CD8-positive, alpha-beta memory T cell (primary cell): ENCODE data around the gene POU2AF1. TPM values are rescaled to one million over a fixed set of nuclear protein-coding genes. Genes with fewer than 3 reads are reported as not detected.

Experiments
- CTCF ChIA-PET: fragments of 350-600 bp; sonication (Branson Sonifier 250); formaldehyde crosslinking; loops from one replicate; lab custom pipeline; 2021; ENCODE audit warnings: antibody characterized with exemption; lab: Charles Lee
- POLR2A ChIA-PET: fragments of 350-600 bp; sonication (Branson Sonifier 250); formaldehyde crosslinking; loops from one replicate; lab custom pipeline; 2021; ENCODE audit warnings: antibody characterized with exemption; lab: Charles Lee
- DNase-seq, 5 donors: peaks; one replicate each; pipeline versions ENCODE4 v3.0.0 to v3.0.0-alpha.2; 2020 to 2022; ENCODE audit warnings: mixed read lengths in 1 of 5
- H3K27ac ChIP-seq: one replicate; pipeline ENCODE4 v1.7.0; 2013; ENCODE audit warnings: low read depth, mild to moderate bottlenecking, low read length, moderate library complexity
- H3K27me3 ChIP-seq: 2 replicates; pipeline ENCODE4 v1.7.0; 2013; ENCODE audit warnings: low read length, mild to moderate bottlenecking; ENCODE audit not compliant: insufficient read depth, poor library complexity, severe bottlenecking
- H3K36me3 ChIP-seq: 2 replicates; pipeline ENCODE4 v1.7.0; 2013; ENCODE audit warnings: mild to moderate bottlenecking, low read length, moderate library complexity; ENCODE audit not compliant: insufficient read depth
- H3K4me1 ChIP-seq: 2 replicates; pipeline ENCODE4 v1.7.0; 2013; ENCODE audit warnings: mild to moderate bottlenecking, low read length, moderate library complexity; ENCODE audit not compliant: insufficient read depth
- H3K4me3 ChIP-seq: 2 replicates; pipeline ENCODE4 v1.7.0; 2013; ENCODE audit warnings: mild to moderate bottlenecking, low read length
- H3K9me3 ChIP-seq: 2 replicates; pipeline ENCODE4 v1.7.0; 2013; ENCODE audit warnings: mild to moderate bottlenecking, low read length
- H3K27ac Mint-ChIP-seq, 8 donors: one replicate each; pipeline ENCODE4 v1.8.0; 2020 to 2021; ENCODE audit warnings: mixed read lengths in 8 of 8, mild to moderate bottlenecking in 6 of 8, inconsistent platforms in 3 of 8, moderate library complexity in 3 of 8
- H3K27me3 Mint-ChIP-seq, 2 donors: one replicate each; pipeline ENCODE4 v1.8.0; 2020 to 2021; ENCODE audit warnings: mixed read lengths in 2 of 2, mild to moderate bottlenecking in 1 of 2, moderate library complexity in 1 of 2
- H3K36me3 Mint-ChIP-seq, 3 donors: one replicate each; pipeline ENCODE4 v1.8.0; 2020 to 2021; ENCODE audit warnings: mixed read lengths in 3 of 3, inconsistent platforms in 1 of 3, mild to moderate bottlenecking in 1 of 3
- H3K4me1 Mint-ChIP-seq, 3 donors: one replicate each; pipeline ENCODE4 v1.8.0; 2020 to 2021; ENCODE audit warnings: mixed read lengths in 3 of 3, inconsistent platforms in 1 of 3, mild to moderate bottlenecking in 1 of 3
- H3K4me3 Mint-ChIP-seq, 7 donors: one replicate each; pipeline ENCODE4 v1.8.0; 2020 to 2021; ENCODE audit warnings: mixed read lengths in 7 of 7, mild to moderate bottlenecking in 6 of 7, moderate library complexity in 4 of 7, inconsistent platforms in 2 of 7
- H3K9me3 Mint-ChIP-seq, 5 donors: one replicate each; pipeline ENCODE4 v1.8.0; 2020 to 2022; ENCODE audit warnings: mixed read lengths in 5 of 5, mild to moderate bottlenecking in 3 of 5, moderate library complexity in 2 of 5, inconsistent platforms in 1 of 5
- polyA plus RNA-seq: library from polyadenylated mRNA; unstranded; fragments of 300-500 nt; fragmentation: Illumina TruSeq; gene quantifications from one replicate; pipeline ENCODE4 v1.2.3, GENCODE V29; 2021
- total RNA-seq, 2 experiments: library from RNA; stranded (reverse); gene quantifications; one replicate each; pipeline ENCODE4 v1.2.3, GENCODE V29; 2021

POU2AF1 gene
- total and polyA plus RNA-seq, 3 experiments from 2014 or later: 1.5 to 2.3 TPM; not detected in 1

DNA sequence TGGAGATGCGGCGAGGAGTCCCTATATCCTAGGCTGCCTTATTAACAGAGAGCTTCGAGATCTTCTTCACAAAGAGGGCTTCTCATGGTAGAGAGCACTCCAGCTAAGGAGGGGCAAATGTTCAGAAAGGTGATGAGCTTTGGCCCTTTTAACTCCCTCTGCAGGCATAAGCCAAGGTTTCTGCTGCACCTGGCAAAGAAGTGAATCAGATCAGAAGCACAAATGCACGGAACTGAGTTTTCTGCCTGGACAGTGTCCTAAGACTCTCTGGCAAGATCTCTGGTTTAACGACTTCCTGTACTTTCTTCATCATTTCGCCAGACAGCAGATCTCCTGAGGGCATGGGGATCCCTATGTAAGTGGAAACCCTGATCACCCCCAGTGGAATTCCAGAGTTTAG is 43.5 kb downstream of the POU2AF1 start:
- Mint-ChIP-seq H3K9me3 (peaks cover 4 to 10% (median 6%) of the 10 kb centered on the region in 5 donors), H3K36me3 (peaks cover 0 to 5% (median 0%) of the 10 kb centered on the region in 3 donors), H3K27ac (no peak overlapping the region), H3K27me3 (peaks cover 3 to 9% of the 10 kb centered on the region in 2 donors), H3K4me3 (no peak overlapping the region), H3K4me1 (no peaks in the 10 kb centered on the region)
- H3K27me3 ChIP-seq: no peaks in the 10 kb centered on the region
- H3K4me3 ChIP-seq: no peak overlapping the region
- DNase-seq: no peak
- ChIA-PET POLR2A (no interaction called here), CTCF (no interaction called here)
- no peaks in the 10 kb centered on the region for H3K9me3 ChIP-seq
- H3K27ac ChIP-seq: no peak overlapping the region
- H3K36me3 ChIP-seq: no peaks in the 10 kb centered on the region
- H3K4me1 ChIP-seq: no peaks in the 10 kb centered on the region

DNA sequence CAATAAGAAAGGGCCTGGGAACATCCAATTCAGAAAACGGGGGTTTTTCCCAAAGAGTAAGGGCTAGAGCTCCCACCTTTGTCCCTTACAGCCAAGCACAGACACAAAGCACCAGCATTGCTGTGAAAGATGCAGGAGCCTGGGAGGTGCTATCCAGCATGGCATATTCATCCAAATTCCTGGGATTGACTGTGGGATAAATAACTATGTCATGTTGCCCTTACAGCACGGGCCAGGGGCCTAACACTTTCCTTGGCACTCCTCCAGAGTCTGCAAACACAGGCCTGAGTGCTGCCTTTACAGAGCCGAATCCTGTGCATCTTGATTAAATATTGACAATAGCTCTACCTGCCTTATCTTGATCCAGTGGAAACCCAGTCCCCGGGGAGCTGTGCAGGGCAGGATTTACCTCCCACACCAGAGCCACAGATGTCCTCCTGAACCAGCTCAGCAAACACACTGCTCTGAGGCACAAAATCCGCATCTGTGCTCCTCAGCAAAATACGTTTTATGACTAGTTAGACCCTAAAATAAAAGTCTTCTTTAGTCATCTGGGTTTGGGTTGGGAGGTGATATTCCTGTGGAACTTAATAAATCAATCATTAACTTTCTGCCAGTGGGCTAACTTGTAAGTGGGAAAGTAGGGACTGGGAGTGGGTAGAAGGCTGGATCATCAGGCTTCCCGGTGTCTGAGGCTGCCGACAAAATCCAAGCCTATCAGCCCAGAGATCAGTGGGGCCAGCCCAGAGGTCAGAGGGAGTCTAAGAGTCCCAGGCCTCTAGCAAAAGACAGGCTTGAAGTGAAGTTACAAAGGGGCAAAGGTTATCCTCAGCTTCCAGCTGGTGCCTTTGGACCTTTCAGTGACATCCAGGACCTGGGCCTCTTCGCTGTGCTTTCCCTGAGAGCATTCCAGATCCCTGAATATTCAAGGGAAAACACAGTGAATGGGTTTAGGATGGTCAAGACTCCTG is 44.3 kb downstream of the POU2AF1 start:
- Histone ChIP-seq H3K36me3 (no peaks in the 10 kb centered on the region), H3K4me1 (no peaks in the 10 kb centered on the region), H3K27ac (no peak overlapping the region), H3K9me3 (no peaks in the 10 kb centered on the region), H3K27me3 (no peaks in the 10 kb centered on the region), H3K4me3 (no peak overlapping the region)
- Mint-ChIP-seq H3K4me1 (no peaks in the 10 kb centered on the region), H3K9me3 (peaks cover 4 to 5% (median 5%) of the 10 kb centered on the region in 5 donors), H3K27me3 (peaks cover 3 to 9% of the 10 kb centered on the region in 2 donors), H3K4me3 (no peak overlapping the region), H3K36me3 (peaks cover 0 to 5% (median 0%) of the 10 kb centered on the region in 3 donors), H3K27ac (no peak overlapping the region)
- no peak for DNase-seq
- ChIA-PET CTCF (no interaction called here), POLR2A (no interaction called here)

DNA sequence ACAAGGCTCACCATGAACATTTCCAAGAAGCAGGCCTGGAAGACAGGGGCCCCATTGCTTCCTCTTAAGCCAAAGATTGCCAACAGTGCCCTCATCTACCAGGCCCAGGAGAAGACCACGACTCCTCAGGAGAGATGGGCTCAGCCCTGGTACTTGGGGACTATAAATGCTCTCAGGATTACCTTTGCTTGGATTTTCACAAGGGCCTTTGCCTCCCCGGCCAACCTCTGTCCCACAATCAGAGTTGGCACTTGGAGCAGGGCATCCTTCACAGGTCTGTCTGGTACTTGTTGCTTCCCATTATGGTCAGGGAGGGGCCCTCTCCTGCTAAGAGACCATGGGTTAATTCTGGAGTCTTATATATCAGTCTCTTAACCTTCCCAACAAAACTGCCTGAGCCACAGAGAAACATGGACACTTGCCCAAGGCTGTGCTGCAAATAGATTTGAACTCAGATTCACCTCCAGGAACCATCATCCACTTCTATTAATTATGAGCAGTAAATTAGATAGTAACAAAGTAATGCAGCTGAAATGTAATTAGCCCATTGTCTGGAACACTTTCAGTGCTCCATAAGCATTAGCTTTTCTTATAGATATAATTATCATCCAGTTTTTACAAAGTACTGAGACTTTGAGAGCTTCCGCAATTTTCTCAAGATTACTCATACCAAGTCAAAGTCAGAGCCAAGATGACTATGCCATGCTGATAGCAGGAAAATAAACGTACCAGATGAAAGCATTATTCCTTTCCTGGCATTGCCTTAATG is 47.2 kb downstream of the POU2AF1 start:
- CTCF ChIA-PET: no interaction called here
- Mint-ChIP-seq H3K36me3 (no peaks in the 10 kb centered on the region), H3K4me3 (no peak overlapping the region), H3K27me3 (peaks cover 3 to 9% of the 10 kb centered on the region in 2 donors), H3K9me3 (no peaks in the 10 kb centered on the region), H3K27ac (no peak overlapping the region), H3K4me1 (no peaks in the 10 kb centered on the region)
- Histone ChIP-seq H3K27me3 (no peaks in the 10 kb centered on the region), H3K27ac (no peak overlapping the region), H3K9me3 (no peaks in the 10 kb centered on the region), H3K4me3 (no peak overlapping the region), H3K4me1 (no peaks in the 10 kb centered on the region), H3K36me3 (no peaks in the 10 kb centered on the region)
- POLR2A ChIA-PET: no interaction called here
- DNase-seq: no peak

DNA sequence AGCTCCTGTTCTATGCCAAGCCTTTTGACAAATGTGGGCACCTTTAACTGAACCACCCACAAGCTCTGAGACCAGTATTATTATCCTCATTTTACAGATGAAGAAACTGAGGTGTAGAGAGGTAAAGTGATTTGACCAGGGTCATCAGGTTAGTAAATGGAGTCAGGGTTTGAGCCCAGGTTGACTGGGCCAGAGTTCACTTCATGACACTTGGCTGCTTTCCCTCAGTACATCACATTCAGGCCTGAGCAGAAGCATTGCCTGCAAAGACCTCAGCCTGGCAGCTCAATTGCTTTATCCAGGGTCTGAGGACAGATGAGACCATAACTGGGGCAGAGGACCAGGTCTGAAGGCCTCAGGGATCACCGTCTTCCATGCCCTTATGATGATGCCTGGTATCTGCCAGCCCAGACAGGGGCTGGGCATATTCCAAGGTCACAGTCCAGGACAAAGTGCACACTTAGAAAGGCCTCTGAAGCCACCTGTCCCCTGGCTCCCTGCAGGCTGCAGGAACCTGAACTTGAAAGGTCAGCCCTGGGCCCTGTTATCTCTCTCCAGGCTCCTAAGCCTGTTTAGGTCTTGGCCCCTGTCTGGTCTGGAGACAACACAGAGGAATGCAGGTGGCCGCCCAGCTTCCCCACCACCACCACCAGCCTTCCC is 48.7 kb downstream of the POU2AF1 start:
- peaks cover 3 to 9% of the 10 kb centered on the region in 2 donors for H3K27me3 Mint-ChIP-seq
- H3K4me3 Mint-ChIP-seq: no peak overlapping the region
- CTCF ChIA-PET: no interaction called here
- no peaks in the 10 kb centered on the region for H3K9me3 Mint-ChIP-seq
- peak overlapping the region in 1 of 8 donors; percentile 70 for H3K27ac Mint-ChIP-seq
- H3K4me3 ChIP-seq: no peak overlapping the region
- no peaks in the 10 kb centered on the region for H3K27me3 ChIP-seq
- no peaks in the 10 kb centered on the region for H3K36me3 ChIP-seq
- H3K36me3 Mint-ChIP-seq: no peaks in the 10 kb centered on the region
- no peaks in the 10 kb centered on the region for H3K9me3 ChIP-seq
- no peaks in the 10 kb centered on the region for H3K4me1 ChIP-seq
- POLR2A ChIA-PET: no interaction called here
- no peak for DNase-seq
- no peaks in the 10 kb centered on the region for H3K4me1 Mint-ChIP-seq
- no peak overlapping the region for H3K27ac ChIP-seq

DNA sequence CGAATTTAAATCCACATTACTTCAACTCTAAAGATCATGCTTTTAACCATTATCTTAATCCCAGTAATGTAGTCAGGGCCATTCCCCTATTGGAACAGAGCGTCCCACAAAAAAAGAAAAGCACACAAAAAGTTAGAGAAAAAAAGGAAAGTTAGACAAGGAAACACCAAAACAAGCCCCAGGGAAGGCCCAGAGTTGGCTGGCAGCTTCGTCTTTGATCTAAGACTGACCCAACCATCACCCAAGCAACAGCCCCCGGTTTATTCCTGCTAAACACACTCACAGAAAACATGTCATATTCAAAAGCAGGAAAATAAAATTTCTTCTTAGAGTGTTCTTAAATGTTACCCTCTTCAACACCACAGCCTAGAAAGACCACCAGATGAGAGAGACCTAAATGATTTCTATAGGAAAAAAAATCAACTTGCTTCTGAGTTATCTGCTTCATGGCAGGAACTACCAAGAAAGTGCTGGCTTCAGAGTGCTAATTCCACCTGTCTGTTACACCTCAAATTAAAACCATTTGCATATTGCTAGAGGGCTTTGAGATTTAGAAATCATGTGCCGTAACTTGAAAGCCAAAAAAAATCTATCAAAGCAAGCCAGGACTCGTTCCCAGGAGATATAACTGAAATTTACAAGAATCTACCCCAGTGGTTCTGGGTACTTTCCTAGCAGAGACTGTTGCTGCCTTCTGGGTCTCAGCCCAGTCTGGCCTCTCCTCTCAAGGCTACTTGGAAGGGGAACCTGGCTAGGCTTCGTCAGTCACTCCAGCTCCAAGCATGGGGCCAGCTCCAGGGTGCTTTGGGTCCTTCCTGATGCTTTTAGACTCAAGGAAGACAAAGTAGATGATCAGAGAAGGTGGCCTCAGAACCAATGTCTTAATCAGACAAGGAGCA is 49.5 kb downstream of the POU2AF1 start:
- no peaks in the 10 kb centered on the region for H3K36me3 ChIP-seq
- Mint-ChIP-seq H3K27ac (no peak overlapping the region), H3K9me3 (no peaks in the 10 kb centered on the region), H3K4me1 (no peaks in the 10 kb centered on the region), H3K36me3 (no peaks in the 10 kb centered on the region), H3K4me3 (no peak overlapping the region), H3K27me3 (peaks cover 3 to 15% of the 10 kb centered on the region in 2 donors)
- no peak overlapping the region for H3K4me3 ChIP-seq
- ChIA-PET CTCF (no interaction called here), POLR2A (no interaction called here)
- no peaks in the 10 kb centered on the region for H3K9me3 ChIP-seq
- H3K27ac ChIP-seq: no peak overlapping the region
- H3K4me1 ChIP-seq: no peaks in the 10 kb centered on the region
- no peak for DNase-seq
- no peaks in the 10 kb centered on the region for H3K27me3 ChIP-seq

DNA sequence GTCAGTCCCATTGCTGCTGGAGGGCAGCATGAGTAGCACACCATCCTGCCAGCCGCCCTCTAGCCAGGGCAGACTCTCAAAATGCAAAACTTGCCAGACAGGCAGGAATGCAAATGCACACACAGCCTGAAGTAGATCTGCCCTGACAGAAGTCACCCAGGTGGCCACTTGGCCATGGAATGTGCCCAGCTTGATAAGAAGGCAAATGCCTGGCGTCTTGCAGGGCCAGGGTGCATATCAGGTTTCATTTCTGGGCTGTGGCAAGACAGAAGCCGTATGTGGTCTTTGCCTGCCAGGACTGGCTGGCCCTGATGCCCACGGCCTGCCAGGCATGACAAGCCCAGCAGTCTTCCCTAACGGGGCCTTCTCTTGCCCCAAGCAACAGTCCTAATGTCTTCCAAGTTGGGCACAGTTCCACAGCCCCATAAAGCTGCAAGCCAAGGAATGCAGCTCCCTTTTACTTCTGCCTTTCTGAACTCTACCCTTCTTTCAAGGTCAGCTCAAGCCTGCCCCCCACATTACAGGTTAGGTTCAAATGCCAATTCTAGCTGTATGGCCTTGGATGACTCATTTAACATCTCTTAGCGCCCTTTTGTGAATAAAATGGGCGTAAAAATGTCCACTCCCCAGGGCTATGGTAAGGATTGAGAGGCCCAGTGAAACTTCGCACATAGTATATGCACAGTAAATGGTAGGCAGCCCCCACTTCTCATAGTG is 51.0 kb downstream of the POU2AF1 start:
- CTCF ChIA-PET: interaction anchor here (1.3 kb wide), 1 partner anchor 118 kb away, joined by 4 read pairs; no protein-coding TSS in a partner anchor
- Mint-ChIP-seq H3K4me1 (no peaks in the 10 kb centered on the region), H3K27me3 (peaks cover 3 to 13% of the 10 kb centered on the region in 2 donors), H3K9me3 (no peaks in the 10 kb centered on the region), H3K36me3 (no peaks in the 10 kb centered on the region), H3K27ac (no peak overlapping the region), H3K4me3 (no peak overlapping the region)
- Histone ChIP-seq H3K9me3 (no peaks in the 10 kb centered on the region), H3K27me3 (no peaks in the 10 kb centered on the region), H3K27ac (no peak overlapping the region), H3K36me3 (no peaks in the 10 kb centered on the region), H3K4me1 (no peaks in the 10 kb centered on the region), H3K4me3 (no peak overlapping the region)
- no peak for DNase-seq
- POLR2A ChIA-PET: no interaction called here

DNA sequence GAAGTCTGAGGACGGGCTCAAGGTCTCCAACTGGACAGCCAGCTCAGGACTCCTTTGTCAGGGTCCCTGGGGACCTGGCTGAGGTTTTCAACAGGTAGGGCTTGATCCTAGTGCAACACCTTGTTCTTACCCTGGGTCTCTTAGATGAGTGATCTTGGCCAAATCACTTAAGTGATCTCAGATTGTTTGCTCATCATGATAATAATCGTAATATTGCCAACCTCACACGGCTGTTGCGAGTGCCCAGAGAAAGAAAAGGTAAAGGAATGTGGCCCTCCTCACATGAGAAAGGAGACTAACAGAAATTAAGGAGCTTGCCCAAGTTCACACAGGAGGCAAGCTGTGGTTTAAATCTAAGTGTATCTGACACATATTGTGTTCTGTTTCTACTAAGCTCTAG is 52.3 kb downstream of the POU2AF1 start:
- Histone ChIP-seq H3K4me1 (no peaks in the 10 kb centered on the region), H3K36me3 (no peaks in the 10 kb centered on the region), H3K4me3 (no peak overlapping the region), H3K9me3 (no peaks in the 10 kb centered on the region), H3K27ac (no peak overlapping the region), H3K27me3 (no peaks in the 10 kb centered on the region)
- no peak for DNase-seq
- Mint-ChIP-seq H3K9me3 (no peaks in the 10 kb centered on the region), H3K4me3 (no peak overlapping the region), H3K36me3 (no peaks in the 10 kb centered on the region), H3K27me3 (peaks cover 1 to 13% of the 10 kb centered on the region in 2 donors), H3K4me1 (no peaks in the 10 kb centered on the region), H3K27ac (no peak overlapping the region)
- CTCF ChIA-PET: interaction anchor here (0.7 to 1.3 kb wide), 2 partner anchors 65 to 119 kb away, joined by 3 to 4 read pairs; no protein-coding TSS in a partner anchor
- POLR2A ChIA-PET: no interaction called here
